Middle frontal gyrus (tissue), 1 donor: ENCODE measurements around the gene NDUFB1.

Source experiments
- DNase-seq: peaks from one replicate; pipeline ENCODE4 v3.0.0-alpha.2; 2015; ENCODE audit warnings: low spot score; ENCODE audit errors: extremely low spot score

NDUFB1 gene

GRCh38 chr14:92099802-92100201 is 21.7 kb downstream of the NDUFB1 start:
- DNase-seq: no peak

DNA sequence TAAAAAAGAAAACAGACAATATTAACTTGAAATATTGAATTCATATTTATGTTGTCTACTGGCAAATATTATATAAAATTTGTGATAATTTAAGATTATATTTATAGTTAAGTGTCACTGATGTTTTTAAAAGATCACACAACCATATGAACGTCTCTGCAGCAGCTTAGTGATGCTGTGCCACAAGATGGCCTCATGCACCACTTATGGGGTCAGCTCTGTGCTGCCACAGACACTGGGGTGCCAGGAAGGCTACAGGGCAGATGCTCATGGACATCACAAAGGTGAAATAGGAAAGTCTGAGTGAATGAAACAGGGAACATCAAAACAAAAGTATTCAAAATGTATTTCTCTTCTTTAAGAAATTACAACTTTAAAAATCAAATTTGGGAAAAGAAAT is 28.2 kb downstream of the NDUFB1 start:
- DNase-seq: no peak

GRCh38 chr14:92088494-92088893 is 33.0 kb downstream of the NDUFB1 start:
- DNase-seq: no peak

GRCh38 chr14:92074555-92074954 is 47.0 kb downstream of the NDUFB1 start:
- DNase-seq: no peak
